GM18870 (cell line): ENCODE results near the gene TNFRSF1A.
"Not testable (repeated sequence)": the region's sequence is repeated elsewhere in the genome, so short reads cannot be mapped to it uniquely, and the experiment has no call there.

Experiments used
- ATAC-seq: cut with Tn5 transposase; IDR thresholded peaks from one replicate; pipeline ENCODE4 v1.9.1; 2021; ENCODE audit warnings: moderate library complexity; ENCODE audit not compliant: unreplicated experiment

TNFRSF1A gene

DNA sequence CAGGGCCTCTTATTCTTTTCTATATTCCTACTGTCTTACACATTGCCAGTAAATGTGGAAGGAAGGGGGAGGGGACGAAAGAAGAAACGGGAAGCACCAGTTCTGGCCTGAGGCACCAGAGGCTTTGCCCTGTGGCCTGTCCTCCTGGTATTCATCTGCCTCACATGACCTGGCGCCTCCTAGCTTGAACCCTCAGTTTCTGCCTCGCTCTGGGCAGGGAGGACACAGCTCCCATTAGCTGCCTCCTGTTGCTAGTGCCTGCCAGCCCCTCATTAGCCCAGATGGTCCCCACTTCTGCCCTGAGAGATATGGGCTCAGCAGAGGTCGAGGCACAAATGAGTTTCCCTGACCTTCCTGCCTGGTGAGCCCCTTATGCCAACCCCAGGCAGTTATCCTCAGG, 34.3 kb downstream of the TNFRSF1A start:
- ATAC-seq = no peak

- no peak for ATAC-seq
Observed at GRCh38 chr12:6306599-6307220, 35.2 kb downstream of the TNFRSF1A start.

DNA sequence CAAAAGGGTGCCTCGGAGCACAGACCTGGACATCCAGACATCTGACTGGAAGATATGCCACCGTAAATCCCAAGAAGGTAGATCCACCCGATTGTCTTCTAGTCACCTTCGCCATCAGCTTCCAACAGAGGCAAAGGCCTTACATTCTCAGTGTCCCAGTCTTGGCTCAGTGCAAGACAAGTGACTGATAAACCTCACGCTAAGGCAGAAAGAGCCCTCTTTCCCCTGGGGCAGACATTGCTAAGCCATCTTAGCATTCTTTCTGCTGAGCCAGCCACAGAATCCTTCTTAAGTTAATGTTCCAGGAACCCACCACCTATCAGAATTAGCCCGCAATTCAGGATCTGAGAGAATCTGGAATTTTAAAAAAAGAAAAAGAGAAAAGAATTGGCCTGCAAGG, 35.7 kb downstream of the TNFRSF1A start:
- ATAC-seq = no peak

DNA sequence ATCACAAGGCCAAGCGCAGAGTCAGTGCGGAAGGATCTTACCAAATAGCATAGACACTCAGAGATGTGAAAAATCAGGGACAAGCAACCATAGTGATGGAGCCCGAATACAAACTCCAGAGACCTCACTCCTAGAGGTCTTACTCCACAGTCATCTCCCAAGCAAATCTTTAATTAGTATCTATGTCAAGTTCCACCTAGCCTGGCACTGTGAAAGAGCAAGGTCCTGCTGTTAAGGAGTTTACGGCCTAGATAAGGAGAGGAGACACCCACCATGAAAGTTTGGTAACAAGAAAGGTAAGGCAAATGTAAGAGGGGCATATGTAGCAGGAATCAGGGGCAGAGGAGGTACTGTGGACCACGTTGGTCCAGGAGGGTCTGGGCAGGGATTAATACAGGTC, 38.8 kb downstream of the TNFRSF1A start:
- ATAC-seq = no peak

DNA sequence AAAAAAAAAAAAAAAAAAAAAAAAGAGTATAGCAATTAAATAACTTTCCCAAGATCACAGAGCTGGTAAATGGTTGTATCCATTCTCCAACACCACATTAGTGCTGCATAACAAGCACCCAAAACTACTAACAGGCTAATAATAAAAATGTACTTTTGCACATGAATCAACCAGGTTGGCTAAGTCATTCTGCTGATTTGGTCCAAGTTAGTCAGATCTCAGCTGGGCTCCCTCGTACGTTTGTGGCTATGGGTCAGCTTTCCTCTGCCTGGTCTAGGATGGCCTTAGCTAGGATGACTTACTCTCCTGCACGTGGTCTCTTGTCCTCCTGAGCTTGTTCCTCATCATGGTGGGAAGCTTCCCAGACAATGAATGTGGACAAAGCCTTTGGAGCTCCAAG, 39.3 kb downstream of the TNFRSF1A start:
- no peak for ATAC-seq

- no peak for ATAC-seq
Observed at GRCh38 chr12:6301721-6302120, 40.2 kb downstream of the TNFRSF1A start.

GRCh38 chr12:6297170-6297569, 44.7 kb downstream of the TNFRSF1A start:
- no peak for ATAC-seq

DNA sequence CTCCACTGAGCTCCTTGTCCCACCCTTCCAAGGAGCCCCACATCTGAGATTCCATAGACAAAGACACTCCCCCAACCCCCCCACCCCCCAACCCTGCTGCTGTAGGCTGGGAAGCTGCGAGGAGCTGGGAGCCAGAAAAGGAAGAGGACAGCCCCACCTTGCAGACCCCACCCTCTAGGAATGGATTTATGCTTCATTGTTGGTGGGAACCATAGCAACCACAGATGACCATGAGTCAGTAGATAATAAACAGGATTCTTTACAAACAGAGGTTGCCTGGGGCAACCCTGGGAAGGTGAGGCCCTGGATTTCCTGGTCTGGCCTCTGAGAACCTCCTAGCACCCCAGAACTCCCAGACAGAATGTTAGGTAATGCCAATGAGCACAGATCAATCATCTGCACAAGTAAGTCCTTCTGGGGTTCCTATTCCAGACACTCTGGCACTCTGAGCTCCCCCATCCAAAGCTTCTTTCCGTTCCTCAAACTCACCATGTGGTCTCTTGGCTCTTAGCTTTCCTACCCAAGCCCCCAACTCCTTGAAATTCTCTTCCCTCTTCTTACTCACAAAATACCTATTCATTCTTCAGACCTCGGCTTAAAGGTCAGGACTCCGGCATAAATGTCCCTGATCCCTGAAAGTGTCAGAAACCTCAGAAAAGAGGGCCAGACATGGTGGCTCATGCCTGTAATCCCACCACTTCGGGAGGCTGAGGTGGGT, 46.6 kb downstream of the TNFRSF1A start:
- no peak for ATAC-seq

DNA sequence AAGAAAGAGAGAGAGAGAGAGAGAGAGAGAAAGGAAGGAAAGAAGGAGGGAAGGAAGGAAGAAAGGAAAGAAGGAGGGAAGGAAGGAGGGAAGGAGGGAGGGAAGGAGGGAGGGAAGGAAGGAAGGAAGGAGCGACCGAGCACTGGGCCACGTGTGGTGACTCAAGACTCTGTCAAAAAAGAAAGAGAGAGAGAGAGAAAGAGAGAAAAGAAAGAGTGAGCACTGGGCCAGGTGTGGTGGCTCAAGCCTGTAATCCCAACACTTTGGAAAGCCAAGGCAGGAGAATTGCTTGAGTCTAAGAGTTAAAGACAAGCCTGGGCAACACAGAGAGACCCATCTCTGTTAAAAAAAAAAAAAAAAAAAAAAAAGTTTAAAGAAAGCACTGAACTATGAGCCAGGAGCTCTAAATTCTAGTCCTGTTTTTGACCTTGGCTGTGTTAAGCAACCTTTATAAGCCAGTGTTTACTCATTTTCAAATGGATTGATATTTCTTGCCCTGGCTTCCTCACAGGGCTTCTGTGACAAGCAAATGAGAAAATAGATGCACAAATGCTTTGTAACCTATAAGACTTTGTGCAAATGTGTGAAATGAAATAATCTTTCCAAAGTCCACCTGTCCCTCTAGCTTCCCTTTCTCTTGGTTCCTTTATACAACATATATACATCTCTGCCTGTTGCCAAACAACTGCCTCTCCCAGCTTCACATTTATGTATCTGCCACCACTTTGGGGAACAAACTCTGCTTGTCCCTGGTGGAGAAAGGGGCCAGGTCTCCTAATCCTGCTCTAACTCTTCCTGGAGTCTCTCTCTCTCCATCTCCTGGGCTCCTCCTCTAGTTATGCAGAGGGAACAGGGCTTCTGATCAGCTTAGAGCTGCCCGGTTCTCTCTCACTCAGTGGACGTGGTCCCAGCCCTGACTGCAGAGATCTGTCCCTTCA, 47.5 kb downstream of the TNFRSF1A start:
- no peak for ATAC-seq

DNA sequence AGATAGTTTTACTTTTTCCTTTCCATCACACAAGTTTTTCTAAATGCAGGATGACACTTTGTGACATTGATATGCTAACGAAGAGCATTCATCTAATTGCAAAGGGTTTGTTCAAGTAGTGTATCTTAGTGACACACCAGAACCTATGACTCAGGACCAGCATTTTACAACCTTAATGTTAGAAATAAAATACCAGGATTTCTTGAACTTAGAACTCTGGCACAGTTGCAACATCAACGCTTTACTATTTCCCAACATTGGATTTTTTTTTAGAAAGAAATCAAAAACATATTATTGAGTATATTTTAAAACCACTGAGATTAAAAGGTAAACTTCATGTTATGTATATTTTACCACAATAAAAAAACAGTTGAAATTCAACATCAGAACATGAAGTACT, 49.3 kb downstream of the TNFRSF1A start:
- ATAC-seq = no peak

- ATAC-seq = not testable (repeated sequence)
Observed at GRCh38 chr12:6289906-6290305, 52.0 kb downstream of the TNFRSF1A start.

GRCh38 chr12:6289081-6289480, 52.8 kb downstream of the TNFRSF1A start:
- ATAC-seq = not testable (repeated sequence)

DNA sequence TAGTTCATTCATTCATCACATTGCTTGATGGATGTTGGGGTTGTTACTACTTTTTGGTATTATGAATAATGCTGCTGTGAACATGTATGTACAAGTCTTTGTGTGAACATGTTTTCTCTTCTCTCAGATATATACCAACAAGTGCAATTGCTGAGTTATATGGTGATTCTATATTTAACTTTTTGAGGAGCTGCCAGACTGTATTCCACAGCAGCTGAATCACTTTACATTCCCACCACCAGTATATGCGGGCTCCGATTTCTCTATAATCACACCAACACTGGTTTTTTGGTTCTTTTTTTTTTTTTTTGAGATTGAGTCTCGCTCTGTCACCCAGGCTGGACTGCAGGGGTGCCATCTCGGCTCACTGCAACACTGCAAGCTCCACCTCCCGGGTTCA, 53.6 kb downstream of the TNFRSF1A start:
- no peak for ATAC-seq

DNA sequence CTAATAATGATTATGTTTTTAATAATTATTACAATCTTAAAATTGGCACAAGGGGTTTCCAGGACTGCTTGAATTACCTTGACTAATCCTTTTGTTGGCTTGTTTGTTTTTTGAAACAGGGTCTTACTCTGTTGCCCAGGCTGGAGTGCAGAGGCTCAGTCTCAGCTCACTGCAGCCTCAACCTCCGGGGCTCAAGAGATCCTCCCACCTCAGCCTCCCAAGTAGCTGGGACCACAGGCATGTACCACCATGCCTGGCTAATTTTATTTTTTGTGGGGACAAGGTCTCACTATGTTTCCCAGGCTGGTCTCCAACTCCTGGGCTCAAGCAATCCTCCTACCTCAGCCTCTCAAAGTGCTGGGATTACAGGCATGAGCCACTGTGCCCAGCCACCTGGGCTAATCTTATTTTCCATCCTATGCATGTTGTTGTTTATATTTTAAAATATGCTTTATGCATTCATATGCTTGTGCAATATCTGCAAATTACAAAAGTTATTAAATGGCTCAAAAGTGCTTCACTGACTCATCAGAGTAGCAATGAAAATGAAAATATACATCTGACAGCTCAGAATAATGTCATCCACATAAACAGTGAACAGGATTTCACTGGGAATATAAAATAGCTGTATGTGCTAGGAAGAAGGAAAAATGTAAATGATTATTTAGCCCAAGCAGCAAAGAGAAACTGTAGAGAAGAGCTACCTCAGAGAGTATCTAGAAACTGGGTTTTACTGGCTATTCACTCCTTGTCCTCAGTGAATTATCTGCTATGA, 56.2 kb downstream of the TNFRSF1A start:
- ATAC-seq = no peak

DNA sequence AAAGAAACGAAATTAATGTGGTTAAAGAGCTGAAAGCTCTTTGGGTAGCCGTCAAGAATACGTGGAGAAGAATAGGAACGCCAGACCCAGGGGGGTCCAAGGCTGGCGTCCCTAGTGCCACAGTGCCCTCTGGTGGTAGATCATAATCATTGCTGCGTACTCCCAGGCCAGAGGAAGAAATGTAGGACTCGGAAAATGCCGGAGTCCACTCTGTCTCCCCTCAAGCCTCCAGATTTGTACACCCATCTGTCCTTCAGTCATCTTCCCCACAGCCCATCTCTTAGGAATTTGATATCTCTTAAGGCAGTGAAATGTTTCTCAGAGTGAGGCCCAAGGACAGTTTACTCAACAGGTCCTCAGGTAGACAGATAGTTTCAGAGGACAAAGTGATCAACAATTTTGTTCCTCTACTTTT, 56.8 kb downstream of the TNFRSF1A start:
- no peak for ATAC-seq

GRCh38 chr12:6284273-6284672, 57.6 kb downstream of the TNFRSF1A start:
- no peak for ATAC-seq

GRCh38 chr12:6282453-6282840, 59.4 kb downstream of the TNFRSF1A start:
- no peak for ATAC-seq

- no peak for ATAC-seq
Observed at GRCh38 chr12:6281081-6281809, 60.6 kb downstream of the TNFRSF1A start.

DNA sequence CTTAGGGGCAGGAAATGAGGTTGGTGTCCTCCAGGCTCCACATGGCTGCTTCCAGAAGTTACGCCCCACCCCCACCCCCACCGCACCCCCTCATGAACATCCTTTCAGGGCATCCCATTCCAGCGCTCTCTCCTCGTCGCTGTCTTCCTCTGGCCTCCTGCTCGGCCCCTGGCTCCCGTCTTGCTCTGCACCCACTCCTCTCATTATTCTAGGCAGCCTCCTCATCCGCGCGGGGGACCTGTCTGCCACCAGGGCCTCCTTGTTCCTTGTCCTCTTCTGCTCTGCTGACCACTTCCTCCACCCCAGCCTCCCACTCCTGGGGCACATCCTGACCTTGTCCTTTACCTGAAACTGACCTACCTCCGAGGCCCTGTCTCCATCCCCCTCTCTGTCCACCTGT, 61.2 kb downstream of the TNFRSF1A start:
- no peak for ATAC-seq

DNA sequence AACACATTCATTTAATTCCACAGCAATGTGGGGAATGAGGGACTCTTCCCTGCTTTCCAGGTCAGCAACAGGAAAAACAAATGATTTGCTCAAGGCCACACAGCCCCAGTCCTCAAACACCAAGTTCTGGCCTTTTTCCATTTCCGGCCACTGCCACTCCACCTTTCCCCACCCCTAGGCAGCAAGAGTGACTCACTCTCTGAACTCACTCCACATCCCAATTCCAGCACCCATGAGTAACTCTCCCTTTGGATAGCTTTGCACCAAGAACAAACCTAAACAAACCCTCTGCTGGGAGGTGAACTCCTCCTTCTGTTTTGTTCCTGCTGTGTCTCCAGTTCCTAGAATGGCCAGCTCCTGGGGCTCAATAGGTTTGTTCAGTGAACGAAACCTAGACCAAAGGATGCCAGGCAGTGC, 61.8 kb downstream of the TNFRSF1A start:
- ATAC-seq = no peak
